Measurements from ENCODE around the gene MYOM3. TPM values are rescaled to one million over a fixed set of nuclear protein-coding genes. Genes with fewer than 3 reads are reported as not detected.
A peak's percentile ranks its signal among the peaks of the same experiment; 100 is the strongest.

MYOM3 gene
- total and polyA plus RNA-seq, 2 of the 13 experiments (the other 11 are each of a cell fraction or from before 2014, with no cell fraction given) = 5.8 to 15.3 TPM

- Histone ChIP-seq H3K79me2 (ENCODE audit: insufficient read depth, low read length) (no peaks in the 10 kb centered on the region), H2AFZ (ENCODE audit: low read length) (peak overlapping the region; percentile 70), H3K4me2 (ENCODE audit: low read depth, low read length) (peak overlapping the region; percentile 33), H3K4me3 (replicated peaks in 1 of 3; ENCODE audit: insufficient read depth in 1 of 3, low read depth in 2 of 3, low read length in 3 of 3) (no peak overlapping the region), H3K9me3 (ENCODE audit: low read length) (no peaks in the 10 kb centered on the region), H3K9ac (ENCODE audit: insufficient read depth, low read depth, low read length) (peak overlapping the region; percentile 35; the same call in 1 of the 2 replicates), H3K4me1 (ENCODE audit: insufficient read depth, low read length) (peaks cover 100% of the 10 kb centered on the region), H3K27ac (ENCODE audit: extremely low read length, insufficient read depth, low read length) (peak overlapping the region; percentile 53), H4K20me1 (ENCODE audit: insufficient read depth, low read length) (no peaks in the 10 kb centered on the region), H3K36me3 (replicated peaks in 1 of 2; ENCODE audit: control insufficient read depth in 1 of 2, insufficient read depth in 2 of 2, low read length in 2 of 2) (no peaks in the 10 kb centered on the region), H3K27me3 (ENCODE audit: control insufficient read depth in 1 of 2, insufficient read depth in 2 of 2, low read length in 2 of 2) (no peaks in the 10 kb centered on the region)
- intact Hi-C loops (cut with micrococcal nuclease; ENCODE audit: unreplicated experiment) = loop anchor here (5.0 kb wide), 1 partner anchor 627 kb away; the partner anchor contains the start of gene SRRM1
- in situ Hi-C loops (cut with HindIII; ENCODE audit: extremely low pct_ligation_motif_present, low pct_unique_long_range_greater_than_20kb) = no loop called here
- WGBS (ENCODE audit: low lambda C conversion rate) = 65% methylated on average over 6 of the region's 6 CpGs
- ATAC-seq = no peak
- FAIRE-seq = no peak
- POLR2A ChIA-PET = no interaction called here
- no peak for DNase-seq (ENCODE audit: low spot score)
- BruUV-seq (replicated peaks) = no TSS peak
- CTCF ChIA-PET (ENCODE audit: low intra/inter-chr PET ratio, low total read pairs) = no interaction called here
- TF ChIP-seq CBX1 (IDR thresholded peaks at IDR 0.05; ENCODE audit: low read depth) (no peak), CEBPB (IDR thresholded peaks at IDR 0.05; ENCODE audit: borderline replicate concordance, low read depth, low read length) (no peak), ZNF460 (CRISPR knock-in tag; IDR thresholded peaks at IDR 0.05; ENCODE audit: borderline replicate concordance) (no peak), ZNF274 (CRISPR knock-in tag; IDR thresholded peaks at IDR 0.05) (no peak), SP4 (CRISPR knock-in tag; IDR thresholded peaks at IDR 0.05) (no peak), USF2 (IDR thresholded peaks at IDR 0.05; ENCODE audit: low read depth, low read length) (no peak), USF2 (CRISPR knock-in tag; IDR thresholded peaks at IDR 0.05; ENCODE audit: borderline replicate concordance) (no peak), HDAC6 (IDR thresholded peaks at IDR 0.05; ENCODE audit: low read depth, low read length) (no peak), NRL (CRISPR knock-in tag; IDR thresholded peaks at IDR 0.05; ENCODE audit: borderline replicate concordance) (no peak), ELF3 (CRISPR knock-in tag; IDR thresholded peaks at IDR 0.05) (no peak), MTA1 (CRISPR knock-in tag; IDR thresholded peaks at IDR 0.05; ENCODE audit: borderline replicate concordance) (no peak), ZNF44 (CRISPR knock-in tag; IDR thresholded peaks at IDR 0.05) (no peak), THAP8 (CRISPR knock-in tag; IDR thresholded peaks at IDR 0.05; ENCODE audit: borderline replicate concordance) (no peak), ZNF432 (CRISPR knock-in tag; IDR thresholded peaks at IDR 0.05; ENCODE audit: borderline replicate concordance) (no peak), ZSCAN21 (CRISPR knock-in tag; IDR thresholded peaks at IDR 0.05; ENCODE audit: borderline replicate concordance) (no peak)
- TF ChIP-seq, protein P1, sequence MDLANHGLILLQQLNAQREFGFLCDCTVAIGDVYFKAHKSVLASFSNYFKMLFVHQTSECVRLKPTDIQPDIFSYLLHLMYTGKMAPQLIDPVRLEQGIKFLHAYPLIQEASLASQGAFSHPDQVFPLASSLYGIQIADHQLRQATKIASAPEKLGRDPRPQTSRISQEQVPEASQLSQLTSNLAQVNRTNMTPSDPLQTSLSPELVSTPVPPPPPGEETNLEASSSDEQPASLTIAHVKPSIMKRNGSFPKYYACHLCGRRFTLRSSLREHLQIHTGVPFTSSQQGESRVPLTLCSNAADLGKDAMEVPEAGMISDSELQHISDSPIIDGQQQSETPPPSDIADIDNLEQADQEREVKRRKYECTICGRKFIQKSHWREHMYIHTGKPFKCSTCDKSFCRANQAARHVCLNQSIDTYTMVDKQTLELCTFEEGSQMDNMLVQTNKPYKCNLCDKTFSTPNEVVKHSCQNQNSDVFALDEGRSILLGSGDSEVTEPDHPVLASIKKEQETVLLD (CRISPR knock-in tag; IDR thresholded peaks at IDR 0.05; ENCODE audit: low read depth) = no peak
These were observed 96.4 kb downstream of the MYOM3 start for GRCh38 chr1:24015221-24016210.

Data from HepG2 (cell line).